ENCODE results near the gene AOPEP.

Gene AOPEP

DNA sequence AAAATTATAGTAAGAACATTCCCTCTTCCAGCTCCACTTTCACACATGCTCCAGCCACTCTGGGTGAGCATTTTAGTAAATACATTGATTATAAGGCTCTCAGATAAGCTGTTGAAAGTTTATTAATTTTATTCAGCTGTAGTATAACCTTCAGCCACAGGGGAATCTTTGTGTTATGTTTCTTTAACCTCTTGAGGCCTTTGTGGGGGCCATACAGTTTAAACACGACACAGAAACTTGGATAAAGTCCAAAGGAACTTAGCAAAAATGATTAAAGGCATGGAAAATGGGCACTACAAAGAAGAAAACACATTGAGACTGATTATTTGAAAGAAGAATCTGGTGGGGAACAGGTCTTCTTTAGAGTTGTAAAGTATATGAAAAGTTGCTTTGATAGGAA, 70.2 kb downstream of the AOPEP start:
- no peak for DNase-seq

DNA sequence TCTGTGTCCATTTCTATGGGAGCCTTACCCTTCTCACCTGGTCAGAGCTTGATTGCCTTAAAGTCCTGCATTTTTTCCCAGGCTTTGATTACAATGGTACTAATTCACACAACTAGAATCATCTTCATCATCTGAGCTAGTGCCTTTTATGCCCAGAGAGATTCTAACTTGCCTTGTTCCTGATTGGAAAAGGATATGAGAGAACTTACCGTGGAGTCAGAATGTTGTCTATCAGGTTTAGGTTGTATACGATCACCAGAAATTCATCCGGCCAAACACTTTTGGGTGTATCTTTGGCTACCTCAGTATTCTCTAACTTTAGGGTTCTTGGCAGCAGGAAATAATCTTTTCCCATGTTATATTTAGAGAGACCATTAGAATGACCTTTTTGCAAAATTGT, 71.7 kb downstream of the AOPEP start:
- no peak for DNase-seq

DNA sequence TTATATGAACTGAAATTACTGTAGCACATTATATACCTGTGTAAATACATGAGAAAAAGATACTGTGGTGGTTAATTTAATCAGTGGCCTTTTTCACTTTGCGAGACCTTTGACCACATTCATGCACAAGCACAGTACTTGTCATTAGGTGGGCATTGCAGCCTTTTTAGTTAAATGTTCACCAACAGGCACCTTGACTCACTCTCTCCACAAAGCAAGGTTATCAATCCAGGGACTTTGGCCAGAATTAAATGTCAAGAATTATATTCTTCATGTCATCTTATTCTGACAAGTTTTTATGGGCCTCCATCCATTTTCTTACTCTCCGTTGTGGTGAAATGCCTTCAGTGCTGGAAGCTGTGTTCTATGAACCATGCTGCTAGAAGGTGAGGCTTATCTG, 72.2 kb downstream of the AOPEP start:
- no peak for DNase-seq

DNA sequence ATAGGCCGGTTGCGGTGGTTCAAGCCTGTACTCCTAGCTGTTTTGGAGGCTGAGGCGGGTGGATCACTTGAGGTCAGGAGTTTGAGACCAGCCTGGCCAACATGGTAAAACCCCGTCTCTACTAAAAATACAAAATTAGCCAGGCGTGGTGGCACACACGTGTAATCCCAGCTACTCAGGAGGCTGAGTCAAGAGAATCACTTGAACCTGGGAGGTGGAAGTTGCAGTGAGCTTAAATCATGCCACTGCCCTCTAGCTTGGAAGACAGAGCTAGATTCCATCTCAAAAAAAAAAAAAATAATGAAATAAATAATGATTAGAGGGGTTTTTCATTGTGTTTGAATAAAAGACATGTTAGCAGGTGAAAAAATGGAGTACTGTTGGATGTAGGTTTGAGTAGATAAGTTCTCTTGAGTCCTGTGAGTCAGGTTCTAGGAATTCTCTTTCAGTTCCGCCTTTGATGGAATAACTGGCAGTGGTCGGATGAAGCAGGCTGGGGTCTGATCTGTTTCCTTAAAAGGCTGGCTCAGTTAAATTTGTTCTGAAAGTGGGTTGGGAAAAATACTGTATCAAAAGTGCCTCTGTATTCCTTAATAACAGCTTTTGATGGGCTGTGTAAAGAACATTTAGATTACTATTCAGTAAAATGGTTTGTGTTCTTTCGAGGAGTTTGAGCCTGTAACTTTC, 73.2 kb downstream of the AOPEP start:
- DNase-seq = no peak

DNA sequence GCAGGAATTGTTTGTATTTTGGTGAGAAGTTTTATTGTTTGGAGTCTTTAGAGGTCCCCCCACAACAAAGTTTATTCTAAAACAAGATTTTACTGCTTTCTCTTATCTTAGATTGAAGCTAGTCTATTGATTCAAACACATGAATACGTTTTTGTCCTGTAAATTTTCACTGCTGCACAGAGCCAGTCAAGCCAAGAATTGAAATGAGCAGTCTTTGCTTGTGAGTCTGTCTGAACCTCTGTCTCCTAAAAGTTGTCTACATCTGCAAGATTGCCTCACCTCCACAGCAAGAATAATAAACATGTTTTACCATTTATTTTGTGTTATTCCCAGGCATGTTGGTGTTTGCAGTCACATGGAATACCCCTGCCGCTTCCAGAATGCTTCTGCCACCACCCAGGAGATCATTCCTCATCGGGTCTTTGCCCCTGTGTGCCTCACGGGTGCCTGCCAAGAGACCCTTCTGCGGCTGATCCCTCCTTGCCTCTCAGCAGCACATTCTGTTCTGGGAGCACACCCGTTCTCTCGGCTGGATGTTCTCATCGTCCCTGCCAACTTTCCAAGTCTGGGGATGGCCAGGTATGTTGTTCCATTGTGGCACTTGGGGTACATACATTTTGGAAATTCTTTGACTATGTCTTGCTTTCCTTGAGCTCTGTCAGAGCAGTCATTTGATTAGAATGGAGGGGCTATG, 74.1 kb downstream of the AOPEP start:
- DNase-seq = no peak

DNA sequence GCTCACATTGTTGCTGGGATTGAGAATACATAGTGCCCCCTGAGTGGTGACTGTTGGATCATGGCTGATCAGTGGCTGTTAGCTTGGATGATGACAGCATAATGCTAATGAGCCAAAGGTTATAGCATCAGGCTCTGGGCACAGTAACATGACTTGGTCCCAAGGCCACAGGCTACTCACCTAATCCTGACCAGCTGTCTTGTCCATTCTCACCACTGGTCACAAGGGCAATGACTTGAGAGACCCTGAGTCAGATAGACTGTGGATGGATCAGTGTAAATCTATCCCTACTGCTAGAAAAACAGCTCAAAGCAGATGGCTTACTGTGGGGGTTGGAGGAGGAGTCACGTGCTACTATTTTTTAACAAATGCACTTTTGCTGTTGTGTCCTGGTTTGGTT, 74.7 kb downstream of the AOPEP start:
- DNase-seq = no peak

DNA sequence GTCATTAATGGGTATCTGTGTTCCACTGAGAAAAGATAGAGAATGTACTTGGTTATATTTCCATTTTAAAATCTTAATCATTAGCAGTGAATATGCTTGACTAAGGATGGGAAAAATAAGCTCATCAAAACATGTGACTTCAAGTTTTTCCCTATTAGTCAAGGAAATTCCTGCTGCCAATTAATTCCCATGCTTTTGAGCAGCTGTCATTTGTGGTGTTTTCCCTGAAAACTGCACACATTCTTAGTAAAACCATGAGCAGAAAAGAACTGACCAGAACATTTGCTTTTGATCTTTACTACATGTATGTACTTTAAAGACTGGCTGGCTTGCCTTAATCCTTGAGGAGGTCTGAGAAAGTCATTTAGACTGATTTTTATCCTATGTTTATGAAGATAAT, 75.2 kb downstream of the AOPEP start:
- no peak for DNase-seq

DNA sequence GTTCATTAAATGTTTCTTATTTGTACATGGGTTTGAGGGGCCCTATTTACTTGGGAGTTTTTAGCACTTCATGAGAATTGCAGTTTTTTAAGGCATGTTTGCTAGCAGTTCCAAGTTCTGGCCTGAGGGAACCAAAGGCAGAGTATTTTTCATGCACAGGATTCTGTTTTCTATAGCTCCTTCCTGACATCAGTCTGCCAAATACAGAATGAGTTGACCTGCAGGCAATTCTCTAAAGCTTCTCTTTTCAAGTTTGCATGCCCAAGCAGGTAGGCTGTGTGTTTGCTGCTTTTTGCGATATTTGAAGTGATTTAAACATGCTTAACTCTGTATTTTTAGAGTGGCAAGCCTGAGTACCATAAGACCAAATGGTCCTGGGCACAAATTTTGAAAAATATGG, 75.8 kb downstream of the AOPEP start:
- no peak for DNase-seq

DNA sequence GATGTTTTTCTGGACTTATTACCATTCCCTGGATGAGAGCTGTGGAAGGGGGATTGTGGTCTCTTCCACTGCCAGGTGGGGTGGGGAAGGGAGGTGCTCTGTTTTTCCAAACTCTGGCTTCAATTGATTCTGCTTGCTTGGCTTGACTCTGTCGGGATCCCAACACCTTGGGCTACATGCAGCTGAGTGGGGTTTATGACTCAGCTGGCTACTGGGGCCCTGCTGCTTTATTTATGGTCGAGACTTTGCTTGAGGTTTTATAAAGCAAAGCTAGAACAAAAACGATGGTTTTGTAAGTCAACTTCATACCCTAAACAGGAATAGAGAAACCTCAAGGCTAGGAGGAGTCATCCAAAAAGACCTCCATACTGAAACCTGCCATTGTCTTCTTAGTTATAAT, 76.3 kb downstream of the AOPEP start:
- DNase-seq = no peak

DNA sequence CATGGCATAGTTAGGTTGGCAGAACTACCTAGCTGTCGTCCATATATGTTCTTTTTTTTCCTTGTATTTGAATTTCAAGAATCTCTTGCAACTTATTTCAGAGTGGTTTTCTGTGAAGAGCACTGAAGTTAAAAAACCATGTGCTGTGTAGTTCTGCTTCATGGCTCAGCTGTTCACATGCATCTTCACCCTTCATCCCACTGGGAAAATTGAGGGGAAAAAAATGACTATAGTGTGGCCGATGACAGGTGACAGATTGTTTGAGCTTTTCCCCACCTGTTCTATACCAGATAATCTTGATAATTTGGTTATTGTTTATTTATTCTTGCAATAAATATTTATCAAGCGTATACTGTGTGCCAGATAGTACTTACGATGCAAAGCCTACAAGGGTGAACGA, 77.8 kb downstream of the AOPEP start:
- no peak for DNase-seq

DNA sequence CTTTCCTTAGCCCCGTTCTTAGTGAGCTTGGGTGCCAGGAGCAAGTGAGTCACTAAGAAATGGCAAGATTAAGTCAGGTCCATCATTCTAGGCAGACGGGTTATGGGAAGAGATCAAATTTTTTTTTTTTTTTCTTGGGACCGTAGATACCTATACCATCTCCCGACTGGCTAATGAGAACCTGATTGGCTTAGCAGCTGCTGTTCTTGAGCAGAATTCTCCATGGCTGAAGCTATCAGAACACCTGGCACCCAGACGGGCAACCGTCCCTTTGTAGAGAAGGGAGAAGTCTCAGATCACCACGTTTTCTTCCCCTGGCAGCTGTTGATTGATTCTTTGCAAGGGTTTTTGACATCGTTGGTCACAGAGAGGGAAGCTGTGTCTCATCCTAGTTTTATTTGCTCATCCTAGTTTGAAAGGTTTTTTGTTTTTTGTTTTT, 78.6 kb downstream of the AOPEP start:
- DNase-seq = no peak

DNA sequence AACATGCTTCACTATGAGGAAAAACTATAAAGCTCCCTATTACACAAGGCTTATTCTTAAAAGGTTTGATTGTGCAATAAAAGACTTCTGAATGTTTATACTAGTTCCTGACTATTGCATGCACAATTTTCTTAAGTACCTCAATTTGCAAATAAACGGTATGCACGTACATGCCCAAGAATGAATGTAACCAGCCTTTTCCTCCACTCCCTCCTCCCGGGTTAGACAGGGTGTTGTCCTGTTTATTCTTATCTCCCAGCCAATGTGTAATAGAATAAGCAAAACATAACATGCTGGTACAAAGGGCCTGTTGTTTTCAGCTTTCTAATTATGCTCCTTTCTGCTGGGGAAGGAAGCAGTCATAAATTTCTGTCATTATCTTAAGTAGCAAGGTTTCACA, 79.1 kb downstream of the AOPEP start:
- no peak for DNase-seq

DNA sequence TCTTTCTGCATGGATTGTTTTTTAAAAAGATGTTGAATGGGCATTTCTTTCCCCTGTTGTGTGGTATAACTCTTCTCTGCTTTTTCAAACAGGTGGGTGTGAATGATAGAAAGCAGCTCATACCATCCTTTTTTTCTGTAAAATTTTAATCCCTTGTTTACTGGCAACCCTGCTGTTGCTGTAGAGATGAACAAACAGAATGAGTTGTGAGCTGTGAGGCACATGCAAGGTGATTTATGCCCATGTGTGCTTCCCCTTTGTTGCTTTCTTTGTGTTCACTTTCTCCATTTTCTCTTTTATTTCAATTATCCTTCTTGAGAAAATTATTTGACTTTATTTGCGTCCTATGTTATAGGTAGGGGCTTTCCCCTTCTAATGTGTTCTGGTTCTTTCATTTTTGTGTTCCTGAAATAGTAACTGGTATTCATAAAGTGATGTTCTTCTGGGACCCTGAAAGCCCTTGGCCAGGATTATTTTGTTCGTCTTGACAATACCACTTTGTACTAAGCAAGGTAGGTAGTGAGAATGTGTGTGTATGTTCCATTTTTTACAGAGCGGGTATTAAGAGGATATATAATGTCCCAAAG, 79.9 kb downstream of the AOPEP start:
- DNase-seq = no peak

DNA sequence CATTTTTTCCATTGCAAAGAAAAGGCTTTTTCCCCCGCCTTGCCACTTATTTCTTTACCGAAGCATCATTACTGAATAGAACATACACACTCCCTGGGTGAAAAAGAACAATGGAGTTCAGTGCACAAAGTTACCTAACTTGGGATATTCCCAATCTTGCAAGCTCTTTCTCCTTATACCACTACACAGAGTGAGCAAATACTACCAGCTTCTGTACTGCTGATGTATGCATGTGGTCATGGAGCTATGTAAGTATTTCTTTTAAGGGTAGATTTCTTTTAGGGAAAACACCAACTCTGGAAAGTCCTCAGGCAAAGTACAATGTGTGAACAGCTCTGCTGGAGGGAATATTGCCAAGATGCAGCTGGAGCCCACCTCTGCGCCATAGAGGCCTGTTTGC, 81.1 kb downstream of the AOPEP start:
- no peak for DNase-seq

DNA sequence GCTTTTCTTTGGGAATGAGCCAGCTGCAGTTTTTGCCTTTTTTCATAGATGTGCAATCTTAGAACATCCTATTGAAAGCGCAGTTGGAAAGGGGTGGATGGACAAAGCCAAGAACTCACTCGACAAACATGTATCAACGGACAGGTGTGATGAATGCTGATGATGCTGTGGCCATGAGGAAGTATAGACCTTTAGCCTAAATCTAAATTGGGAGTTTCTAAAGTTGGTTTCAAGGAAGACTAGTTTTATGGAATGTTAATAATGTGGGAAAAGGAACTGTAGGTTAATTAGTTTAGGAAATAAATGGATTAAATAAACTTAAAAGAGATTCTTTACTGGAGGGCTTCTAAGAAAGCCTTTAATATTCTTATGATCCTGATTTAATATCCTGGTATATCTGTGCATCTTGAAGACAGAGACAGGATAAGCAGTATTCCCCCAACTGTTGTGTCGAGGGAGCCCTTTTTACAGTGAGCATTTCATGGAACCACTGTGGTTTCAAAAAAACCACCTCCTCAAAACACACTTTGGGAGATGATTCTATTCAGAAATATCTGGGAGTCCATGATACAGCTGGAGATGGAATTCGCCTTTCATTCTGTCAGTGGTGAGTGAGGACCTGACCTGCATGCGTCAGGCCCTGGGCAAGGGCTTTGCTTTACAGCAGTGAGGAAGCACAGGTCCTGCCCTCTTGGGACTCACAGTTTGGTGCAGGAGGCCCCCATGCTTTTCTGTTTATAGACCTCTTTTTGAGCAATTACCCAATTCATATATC, 82.6 kb downstream of the AOPEP start:
- DNase-seq = no peak

DNA sequence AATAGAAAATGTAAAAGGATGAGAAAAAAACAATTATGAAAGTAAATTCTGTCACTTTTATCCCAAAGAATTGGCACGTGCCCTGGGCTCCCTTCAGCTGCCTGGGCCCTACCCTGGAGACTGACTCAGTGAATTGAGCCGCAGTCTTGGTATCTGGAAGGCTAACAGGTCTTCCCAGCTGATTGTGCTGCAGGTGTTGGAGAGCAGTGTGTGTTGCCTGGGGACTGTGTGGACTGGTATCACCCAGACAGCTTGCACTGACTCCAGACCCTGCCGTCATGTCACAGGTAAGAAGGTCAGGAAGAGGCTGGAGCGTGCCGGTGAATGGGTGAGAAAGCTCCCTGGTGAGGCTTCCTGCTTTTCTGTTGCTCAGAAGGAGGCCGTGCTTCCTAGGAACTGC, 83.3 kb downstream of the AOPEP start:
- no peak for DNase-seq

DNA sequence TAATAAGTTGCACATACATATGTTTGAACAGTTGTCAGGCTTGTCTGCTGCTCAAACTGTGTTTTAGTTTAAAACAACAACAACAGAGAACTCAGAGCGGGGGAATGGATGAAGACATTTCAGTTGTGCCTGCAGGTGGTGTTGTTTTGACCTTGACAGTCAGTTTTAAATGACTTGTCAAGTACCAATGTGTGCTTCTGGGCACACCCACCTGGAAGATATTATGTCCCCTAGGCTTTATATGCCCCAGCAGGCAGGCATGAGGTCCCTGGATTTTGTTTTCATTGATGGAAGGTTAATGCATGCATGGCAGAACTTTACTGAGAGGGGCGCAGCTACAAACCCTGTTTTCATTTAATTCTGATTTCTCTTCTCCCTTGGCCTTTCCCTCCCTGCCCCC, 84.6 kb downstream of the AOPEP start:
- no peak for DNase-seq

DNA sequence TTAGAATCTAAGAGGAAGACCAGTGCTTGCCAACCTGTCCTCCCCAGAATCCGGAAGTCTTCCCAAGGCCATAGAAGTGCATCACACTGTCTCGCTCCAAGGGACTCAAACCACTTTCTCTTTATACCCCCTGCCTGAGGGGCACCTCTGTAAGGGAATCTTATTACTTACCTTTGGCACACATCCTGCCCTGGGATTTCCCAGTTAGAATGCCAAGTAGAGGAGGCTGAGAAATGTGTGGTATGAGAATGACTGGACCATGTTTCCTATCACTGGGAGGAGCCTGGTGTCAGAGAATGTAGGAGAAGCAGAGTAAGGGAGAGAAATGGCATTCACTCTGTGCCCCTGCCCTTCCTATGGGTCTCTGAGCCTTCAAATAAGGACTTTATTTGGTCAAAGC, 85.8 kb downstream of the AOPEP start:
- no peak for DNase-seq

DNA sequence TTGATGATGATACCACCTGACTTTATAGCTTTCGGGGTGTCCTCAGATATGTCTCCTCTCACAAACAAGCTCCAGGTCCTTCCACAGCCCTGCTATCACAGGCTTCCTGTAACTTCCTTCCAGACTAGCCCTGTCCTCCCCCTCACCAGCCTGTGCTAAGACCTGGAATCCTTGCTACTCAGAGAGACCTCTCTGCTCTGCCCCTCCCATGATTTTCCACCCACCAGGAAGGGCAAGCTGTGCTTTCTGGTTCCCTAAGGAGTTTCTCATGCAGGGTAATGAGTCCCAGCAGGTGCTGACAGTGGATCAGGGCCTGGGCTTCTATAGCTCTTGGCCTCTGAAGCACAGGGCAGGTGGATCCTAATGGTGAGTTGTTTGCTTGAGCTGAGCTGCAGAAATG, 86.9 kb downstream of the AOPEP start:
- DNase-seq = no peak

DNA sequence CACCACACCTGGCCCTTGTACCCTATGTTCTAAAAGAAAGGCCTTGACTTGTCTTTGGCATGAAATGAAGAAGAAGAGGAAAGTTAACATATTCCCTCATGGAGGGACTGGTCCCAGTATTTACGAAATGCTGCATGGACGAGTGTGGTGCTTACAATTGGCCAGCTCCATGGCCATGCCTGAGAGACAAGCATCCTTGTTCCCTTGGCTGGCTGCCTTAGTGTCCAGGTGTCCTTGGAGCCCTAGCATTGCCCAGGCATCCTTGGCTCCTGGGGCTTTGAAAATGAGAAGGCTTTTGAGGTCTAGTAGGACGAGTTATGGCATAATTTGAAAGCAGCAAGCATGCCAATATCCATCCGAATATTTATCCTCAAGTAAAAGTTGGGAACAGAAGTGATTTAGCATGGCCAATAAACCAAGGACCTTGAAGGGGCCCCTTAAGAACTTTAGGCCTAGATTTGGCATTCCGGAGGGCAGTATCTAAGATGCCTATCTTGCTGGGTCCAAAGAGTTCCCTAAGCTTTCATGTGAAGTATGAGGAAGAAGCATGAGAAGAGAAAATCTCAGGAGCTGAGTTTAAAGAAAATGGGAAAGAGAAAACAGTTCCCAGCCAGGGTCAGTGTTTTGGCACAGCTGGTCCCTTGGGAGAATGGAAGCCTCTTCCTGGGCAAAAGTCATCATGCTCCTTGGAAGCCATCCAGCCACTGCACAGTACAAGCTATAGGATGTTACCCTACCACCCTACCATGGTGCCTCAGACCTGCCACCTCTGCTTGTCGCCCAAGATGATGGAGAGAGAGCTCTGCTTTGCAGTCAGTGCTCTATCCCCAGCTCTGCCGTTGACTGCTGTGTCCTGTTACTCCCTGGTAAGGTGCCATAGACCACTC, 91.0 kb downstream of the AOPEP start:
- no peak for DNase-seq

DNA sequence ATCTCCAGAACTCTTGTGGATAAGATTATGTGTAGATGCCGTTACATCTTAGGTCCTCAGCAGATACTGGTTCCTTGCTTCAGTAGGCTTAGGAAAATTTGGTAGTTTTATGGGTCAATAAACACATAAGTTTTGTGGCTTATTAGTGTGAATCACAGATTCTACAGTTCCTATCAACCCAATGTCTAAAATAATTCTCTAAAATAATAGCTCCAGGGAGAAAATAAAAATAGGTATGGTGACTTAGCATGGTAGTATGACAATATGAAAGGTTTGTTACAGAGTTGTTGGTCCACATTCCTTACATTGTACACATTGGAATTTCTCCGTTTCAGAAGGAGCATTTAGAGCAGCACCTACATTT, 91.7 kb downstream of the AOPEP start:
- no peak for DNase-seq

DNA sequence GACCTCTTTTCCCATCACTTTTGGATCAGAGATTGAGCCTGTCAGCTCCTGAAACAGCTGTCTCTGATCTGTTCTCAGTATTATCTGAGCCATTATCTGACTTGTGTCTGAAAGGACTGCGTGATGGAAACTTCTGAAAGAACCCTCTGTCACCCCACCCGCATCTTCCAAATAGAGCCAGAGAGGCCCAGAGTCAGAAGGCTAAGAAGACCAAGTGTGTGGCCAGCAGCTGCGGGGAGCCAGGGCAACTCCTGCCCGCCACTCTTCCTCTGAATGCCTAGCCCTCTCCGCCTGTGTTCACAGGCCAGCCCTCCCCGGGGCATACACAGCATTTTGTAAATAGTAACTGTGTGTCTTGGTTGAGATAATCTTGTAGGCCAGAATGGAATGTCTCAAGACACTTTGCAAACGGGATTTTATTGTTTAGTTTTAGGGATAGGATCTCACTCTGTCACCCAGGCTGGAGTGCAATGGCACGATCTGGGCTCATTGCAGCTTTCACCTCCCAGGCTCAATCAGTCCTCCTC, 92.7 kb downstream of the AOPEP start:
- no peak for DNase-seq
